H1 (cell line): Measurements from ENCODE around the gene OLFM3. TPM values are rescaled to one million over a fixed set of nuclear protein-coding genes. Genes with fewer than 3 reads are reported as not detected.

Experiments used
- HDAC6 ChIP-seq: IDR thresholded peaks from one replicate; pipeline ENCODE4 v1.7.1; 2012; ENCODE audit warnings: low read depth, mild to moderate bottlenecking, inconsistent platforms, low read length, moderate library complexity
- JUND ChIP-seq: IDR thresholded peaks from 2 replicates; pipeline ENCODE4 v1.6.1; 2011; ENCODE audit warnings: mild to moderate bottlenecking, improper control_type of control experiment, low read length
- SAP30 ChIP-seq: fragments of 300-600 bp; sonication (generic); IDR thresholded peaks from 2 replicates; pipeline ENCODE4 v1.7.1; 2012; ENCODE audit warnings: low read length, moderate library complexity, mild to moderate bottlenecking, inconsistent platforms; ENCODE audit not compliant: insufficient read depth, insufficient replicate concordance
- TEAD4 ChIP-seq: IDR thresholded peaks from 2 replicates; pipeline ENCODE4 v1.6.1; 2012; ENCODE audit warnings: low read depth, low read length, inconsistent platforms, mixed read lengths
- ZNF274 ChIP-seq: IDR thresholded peaks from 2 replicates; pipeline ENCODE4 v1.7.0; 2012; ENCODE audit warnings: low read length, borderline replicate concordance; ENCODE audit errors: extremely low read depth
- polyA plus RNA-seq, 7 experiments: library from polyadenylated mRNA; depleted of rRNA in 3 of 7; stranded (reverse) in 5 of 7; unstranded in 2 of 7; fragments of >200 nt in 5 of 7; fragments of 200-250 nt in 2 of 7; gene quantifications; 1 replicate in 5 of 7; 2 replicates in 1 of 7; 4 replicates in 1 of 7; pipeline versions ENCODE4 v1.2.1 to v1.2.3, GENCODE V29; 2011 to 2013; ENCODE audit warnings: missing spikeins in 2 of 7, mixed read lengths in 2 of 7
- total RNA-seq: library from RNA; stranded (reverse); fragmentation: NEBNext Ultra II Directional; extraction: Animal tissue kit (Norgen Biotek cat#: 25700); gene quantifications from 2 replicates; pipeline ENCODE4 v1.2.1, GENCODE V29; 2021

OLFM3 gene
- total and polyA plus RNA-seq, 2 of the 8 experiments (the other 6 are each of a cell fraction or from before 2014, with no cell fraction given) = 0.30 to 0.32 TPM

DNA sequence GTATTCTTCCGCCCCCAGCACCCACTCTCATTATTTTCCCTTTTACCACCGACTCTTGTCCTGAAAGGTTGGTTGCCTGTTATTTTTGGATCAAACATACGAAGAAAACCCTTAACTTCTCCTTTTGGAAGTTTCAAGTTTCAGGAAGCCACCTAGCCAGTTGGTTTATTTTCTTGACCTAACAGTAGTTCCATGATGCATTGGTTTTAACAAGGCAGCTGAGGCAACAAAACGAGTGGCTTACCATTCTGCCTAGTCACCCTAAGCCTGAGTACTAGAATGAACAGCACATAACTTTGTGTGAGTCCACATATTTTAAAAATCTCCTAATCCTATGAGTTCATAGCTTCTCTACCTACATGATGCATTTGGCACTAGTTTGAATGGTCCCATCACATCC is 28.9 kb downstream of the OLFM3 start (continued):
- TF ChIP-seq JUND (no peak), TEAD4 (no peak), SAP30 (no peak), HDAC6 (no peak), ZNF274 (no peak)
